ENCODE measurements around the gene RGMA.

The RGMA gene

DNA sequence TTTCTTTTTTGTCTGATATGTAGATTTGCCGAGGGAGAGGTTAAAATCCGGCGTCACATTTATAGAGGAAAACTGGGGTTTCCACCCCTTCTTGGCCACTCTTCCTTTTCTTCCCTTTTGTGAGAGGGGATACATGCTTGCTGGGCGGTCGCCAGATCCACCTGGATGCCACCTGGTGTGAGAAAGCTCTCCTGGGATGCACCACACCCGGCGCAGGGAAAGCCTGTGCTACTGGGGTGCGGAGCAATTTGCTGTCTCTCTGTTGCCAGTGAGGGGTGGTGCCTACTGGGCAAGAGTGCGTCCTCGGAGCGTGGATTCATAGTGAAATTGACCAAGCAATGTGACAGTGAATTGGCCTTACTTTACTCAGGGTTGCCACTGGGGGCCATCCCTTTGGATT, 2.5 kb upstream of the RGMA start:
- no peak for DNase-seq (ENCODE audit: low spot score)

DNA sequence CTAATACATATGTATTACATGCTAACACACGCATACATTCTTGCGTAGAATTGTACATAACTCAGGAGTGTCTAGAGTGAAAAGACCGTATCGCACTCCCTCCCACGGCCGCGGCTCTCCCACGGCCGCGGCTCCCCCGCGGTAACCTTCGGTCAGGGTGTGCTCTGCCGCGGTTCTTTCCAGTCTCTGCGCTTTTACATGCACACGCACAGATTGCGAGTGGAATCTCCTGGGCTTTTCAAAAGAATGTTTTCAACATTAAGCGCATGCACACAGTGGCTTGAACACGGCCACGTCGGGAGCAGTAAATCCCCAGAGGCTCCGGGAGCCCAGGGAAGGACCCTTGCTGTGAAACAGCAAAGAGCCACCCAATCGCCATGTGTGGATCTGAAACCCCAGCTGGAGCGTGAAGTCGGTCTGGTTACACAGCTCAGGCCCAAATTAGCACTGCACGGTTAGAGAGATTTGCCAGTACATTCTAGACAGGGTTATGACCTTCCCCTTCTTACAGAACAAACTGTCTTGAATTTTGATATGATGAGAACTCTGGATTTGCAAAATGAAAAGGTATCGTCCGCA, 805 bp upstream of the RGMA start:
- DNase-seq (ENCODE audit: low spot score): no peak

- peak; percentile 51 for DNase-seq (ENCODE audit: low spot score)
Measured at GRCh38 chr15:93088200-93088980, 621 bp downstream of the RGMA start.

DNA sequence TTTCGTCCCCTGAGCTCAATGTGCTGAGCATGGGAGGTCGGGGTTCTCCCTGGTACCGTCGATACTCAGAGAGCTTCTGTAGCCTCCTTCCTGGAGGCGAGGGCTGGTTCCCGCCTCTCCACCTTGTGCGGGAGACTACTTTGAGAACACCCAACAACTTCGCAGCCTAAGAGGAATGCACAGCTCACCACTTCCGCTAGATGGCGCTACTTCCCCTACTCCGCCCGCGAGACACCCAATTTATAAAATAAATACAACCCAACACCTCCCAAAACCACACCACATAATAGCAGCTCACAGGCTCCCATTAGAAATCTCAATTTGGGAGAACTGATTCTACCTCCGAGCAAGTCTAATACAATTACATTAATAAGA, 1.2 kb downstream of the RGMA start:
- DNase-seq (ENCODE audit: low spot score): peak; percentile 78

GRCh38 chr15:93086791-93087190, 2.2 kb downstream of the RGMA start:
- no peak for DNase-seq (ENCODE audit: low spot score)

DNA sequence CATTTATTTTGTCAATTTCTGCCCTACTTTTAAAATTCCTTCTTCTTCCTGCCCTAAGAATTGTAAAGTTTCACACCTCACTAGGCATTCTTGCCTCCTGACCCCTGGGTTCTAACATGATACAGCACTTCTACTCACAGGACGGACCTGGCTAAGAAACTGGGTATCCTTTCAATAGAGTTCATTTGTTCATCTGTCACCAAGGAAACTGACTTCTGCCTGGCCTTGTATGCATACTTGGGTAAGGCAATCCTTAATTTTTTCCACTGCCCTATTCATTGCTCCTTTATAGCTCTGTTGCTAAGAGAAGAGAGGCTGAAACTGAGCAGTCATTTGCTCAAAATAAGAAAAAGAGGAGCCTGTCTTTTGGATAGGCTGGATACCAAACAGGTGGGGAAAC, 3.3 kb downstream of the RGMA start:
- no peak for DNase-seq (ENCODE audit: low spot score)

GRCh38 chr15:93082861-93083260, 6.2 kb downstream of the RGMA start:
- no peak for DNase-seq (ENCODE audit: low spot score)

DNA sequence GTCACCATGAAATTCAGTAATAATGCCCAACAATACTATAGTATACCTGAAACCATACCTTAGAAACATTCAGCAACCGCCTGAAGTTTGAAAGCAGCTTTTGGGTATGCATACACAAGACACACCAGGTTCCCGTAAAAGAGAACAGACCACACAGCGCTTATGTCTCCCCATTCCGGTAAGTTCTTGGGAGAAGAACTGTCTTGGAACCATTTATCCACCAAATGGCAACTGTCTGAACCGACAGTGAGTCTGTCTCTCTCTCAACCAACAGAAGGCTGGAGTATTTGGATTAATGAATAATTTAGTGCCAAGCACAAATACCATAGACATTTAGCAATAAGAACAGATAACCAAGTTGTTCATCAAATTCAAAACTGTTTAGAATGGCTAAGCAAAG, 7.6 kb downstream of the RGMA start:
- DNase-seq (ENCODE audit: low spot score): no peak

GRCh38 chr15:93080451-93080850, 8.6 kb downstream of the RGMA start:
- no peak for DNase-seq (ENCODE audit: low spot score)

DNA sequence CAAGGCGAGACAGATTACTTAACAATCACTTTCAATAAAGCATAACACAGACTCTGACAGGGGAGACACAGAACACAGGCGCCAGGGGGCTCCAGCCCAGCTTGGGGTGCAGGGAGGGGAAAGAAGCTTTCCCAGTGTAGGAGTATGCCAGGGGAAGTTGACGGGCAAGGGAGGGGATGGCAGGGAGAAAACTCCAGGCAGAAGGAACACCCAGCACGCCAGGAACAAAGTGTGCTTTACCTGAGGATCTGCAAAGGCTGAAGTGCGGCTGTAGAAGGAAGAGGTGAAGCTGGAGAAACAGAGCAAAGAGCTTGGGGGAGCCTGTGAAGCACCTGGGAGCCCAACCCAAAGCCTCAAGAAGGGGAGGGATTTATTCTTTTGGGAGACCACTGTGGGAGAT, 12.1 kb downstream of the RGMA start:
- no peak for DNase-seq (ENCODE audit: low spot score)

- no peak for DNase-seq (ENCODE audit: low spot score)
Measured at GRCh38 chr15:93076217-93076616, 12.8 kb downstream of the RGMA start.

GRCh38 chr15:93074599-93074998, 14.4 kb downstream of the RGMA start:
- DNase-seq (ENCODE audit: low spot score): no peak

DNA sequence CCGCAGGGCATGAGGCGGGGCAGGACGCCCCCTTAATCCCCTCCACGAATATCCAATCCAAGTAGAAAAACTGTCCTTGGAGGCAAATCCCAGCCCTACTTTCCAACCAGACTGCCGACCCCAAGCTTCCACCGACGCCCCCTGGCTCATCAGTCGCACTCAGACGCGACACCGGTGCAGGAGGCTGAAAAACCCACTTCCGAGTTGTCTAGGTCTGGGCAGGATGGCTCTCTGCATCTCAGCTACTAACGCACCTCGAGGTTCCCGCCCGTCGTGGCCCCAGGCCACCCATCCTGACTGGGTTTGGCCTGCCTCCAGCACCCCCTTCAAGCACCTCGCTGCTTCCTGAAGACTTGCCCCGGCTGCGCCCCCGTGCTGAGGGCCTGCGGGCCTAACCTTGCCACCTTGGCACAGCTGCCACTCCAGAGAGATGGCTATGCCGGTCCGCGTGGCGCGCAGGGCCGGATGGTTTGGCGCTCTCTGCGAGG, 15.5 kb downstream of the RGMA start:
- DNase-seq (ENCODE audit: low spot score): no peak

DNA sequence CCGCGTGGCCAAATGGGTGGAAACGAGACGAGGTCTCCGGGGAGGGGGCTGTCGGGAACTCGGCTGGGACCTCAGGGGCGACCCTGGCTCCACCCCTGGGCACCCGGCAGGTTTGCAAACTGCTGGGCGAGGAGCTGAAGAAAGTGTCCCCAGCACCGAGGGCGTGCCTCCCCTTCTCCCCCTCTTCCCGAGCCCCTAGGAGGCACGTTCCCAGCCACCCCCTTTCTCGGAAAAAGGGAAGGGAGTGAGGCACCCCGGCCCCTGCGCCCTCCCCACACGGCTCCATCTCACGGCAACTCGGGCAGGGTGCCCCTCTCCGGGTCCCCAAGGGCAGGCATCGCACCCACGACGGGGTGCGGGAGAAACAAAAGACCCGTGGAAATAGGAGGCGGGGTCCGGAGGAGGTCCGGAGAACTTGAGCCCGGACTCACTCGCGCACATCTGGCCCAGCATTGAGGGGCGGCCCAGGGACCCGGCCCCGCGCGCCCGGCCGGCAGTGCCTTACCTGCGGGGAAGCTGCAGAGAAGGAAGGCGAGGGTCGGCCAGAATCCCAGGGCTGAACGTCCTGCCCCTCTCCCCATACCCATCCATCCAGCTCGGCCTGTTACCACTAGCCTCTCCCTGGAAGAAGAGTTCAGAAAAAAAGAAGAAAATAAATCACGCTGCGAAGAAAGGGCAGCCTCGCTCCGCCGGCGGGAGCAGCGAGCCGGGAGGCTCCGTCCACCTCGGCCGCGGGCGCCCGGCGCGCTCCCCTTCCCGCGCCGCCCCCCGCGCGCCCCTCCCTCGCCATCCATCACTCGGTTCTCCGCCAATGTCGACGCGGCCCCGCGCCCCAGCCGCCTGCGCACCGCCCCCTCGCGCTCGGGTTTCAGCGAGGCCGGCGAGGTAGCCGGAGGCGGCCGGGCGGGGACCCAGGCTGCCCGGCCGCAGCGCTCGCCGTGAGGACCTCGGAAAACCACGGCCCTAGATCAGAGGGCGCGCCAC, 16.3 kb downstream of the RGMA start:
- peak; percentile 90 for DNase-seq (ENCODE audit: low spot score)

GRCh38 chr15:93072011-93072410, 17.0 kb downstream of the RGMA start:
- DNase-seq (ENCODE audit: low spot score): peak; percentile 66

- no peak for DNase-seq (ENCODE audit: low spot score)
Measured at GRCh38 chr15:93071469-93071936, 17.5 kb downstream of the RGMA start.

- no peak for DNase-seq (ENCODE audit: low spot score)
Measured at GRCh38 chr15:93070551-93071296, 18.3 kb downstream of the RGMA start.

DNA sequence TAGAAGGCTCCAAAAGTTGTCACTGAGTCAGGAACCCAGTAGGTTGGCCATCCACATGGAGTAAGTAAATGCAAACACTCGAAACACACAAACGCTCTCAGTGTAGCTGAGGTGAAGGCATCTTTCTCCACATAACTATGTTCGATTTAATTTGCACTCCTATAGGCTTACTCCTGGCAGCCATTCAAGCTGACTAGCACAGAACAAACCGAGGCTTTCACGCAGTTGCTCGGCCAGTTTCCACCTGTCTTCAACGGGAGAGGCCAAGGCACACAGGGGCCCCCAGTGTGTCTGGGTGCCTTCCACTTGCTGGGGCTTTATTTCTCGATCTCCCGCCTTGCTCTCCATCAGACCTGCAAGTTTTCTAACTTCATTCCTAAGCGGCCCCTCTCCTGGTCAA, 18.9 kb downstream of the RGMA start:
- no peak for DNase-seq (ENCODE audit: low spot score)

GRCh38 chr15:93068581-93069199, 20.3 kb downstream of the RGMA start:
- DNase-seq (ENCODE audit: low spot score): no peak

GRCh38 chr15:93067649-93068085, 21.3 kb downstream of the RGMA start:
- no peak for DNase-seq (ENCODE audit: low spot score)
